Activated CD4-positive, alpha-beta T cell treated with anti-CD3 and anti-CD28 coated beads, Interleukin-2, Interleukin-6, amounts not matched to agents 100 ng/mL and 50 ng/mL, durations not matched to agents 16 hours and 8 hours (primary cell): ENCODE results near the gene SLIT3.
"Not testable (repeated sequence)": the region's sequence is repeated elsewhere in the genome, so short reads cannot be mapped to it uniquely, and the experiment has no call there.

ENCODE experiments used
- DNase-seq: peaks from one replicate; pipeline ENCODE4 v3.0.0-alpha.2; 2020

Gene SLIT3

DNA sequence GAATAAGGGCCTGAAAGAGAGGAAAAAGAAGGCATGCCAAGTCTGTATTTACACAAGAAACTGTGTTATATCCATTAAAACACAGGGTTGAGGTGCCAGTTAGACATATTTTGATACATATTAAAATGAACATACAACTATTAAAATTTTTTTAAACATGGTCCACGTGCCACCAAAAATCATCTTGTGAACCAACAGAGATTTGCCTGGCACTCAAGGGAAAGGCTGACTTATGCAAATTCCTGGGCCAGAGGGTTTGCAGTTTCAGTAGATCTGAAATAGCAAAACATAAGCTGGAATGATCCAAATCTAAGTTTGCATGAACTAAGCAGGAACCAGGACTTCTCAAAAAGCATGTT lies 168.7 kb downstream of the SLIT3 start:
- DNase-seq, result no peak

DNA sequence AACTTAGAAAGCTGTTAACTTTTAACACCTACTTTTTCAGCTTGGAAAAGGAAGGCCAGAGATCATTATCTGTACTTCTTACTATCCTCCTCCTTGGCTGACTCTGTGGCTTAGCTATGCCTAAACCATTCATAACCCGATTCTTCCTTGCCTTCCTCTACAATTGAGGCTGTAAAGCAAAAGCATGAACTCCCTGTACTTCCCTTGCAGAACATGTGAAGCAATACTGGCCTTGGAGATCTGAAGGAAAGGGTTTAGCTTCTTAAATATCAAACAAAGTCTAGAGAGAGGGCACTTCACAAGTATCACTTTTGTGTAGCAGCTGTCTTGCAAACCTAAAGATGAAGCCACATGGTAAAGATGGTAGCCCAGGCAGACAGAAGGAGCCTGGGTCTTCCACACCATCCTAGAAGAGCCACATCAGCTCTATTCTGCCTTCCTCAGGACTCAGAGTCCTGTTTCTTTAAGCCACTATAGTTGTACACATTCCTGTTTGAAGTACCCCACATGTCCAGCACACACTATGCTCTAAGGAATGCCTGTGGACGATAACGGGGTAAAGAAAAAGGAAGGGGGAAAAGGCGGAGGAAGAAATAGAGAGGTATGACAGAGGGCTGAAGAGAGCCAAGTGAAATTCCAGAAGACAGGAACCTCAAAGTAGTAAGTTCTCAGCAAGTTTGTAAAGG lies 169.2 kb downstream of the SLIT3 start:
- no peak for DNase-seq

DNA sequence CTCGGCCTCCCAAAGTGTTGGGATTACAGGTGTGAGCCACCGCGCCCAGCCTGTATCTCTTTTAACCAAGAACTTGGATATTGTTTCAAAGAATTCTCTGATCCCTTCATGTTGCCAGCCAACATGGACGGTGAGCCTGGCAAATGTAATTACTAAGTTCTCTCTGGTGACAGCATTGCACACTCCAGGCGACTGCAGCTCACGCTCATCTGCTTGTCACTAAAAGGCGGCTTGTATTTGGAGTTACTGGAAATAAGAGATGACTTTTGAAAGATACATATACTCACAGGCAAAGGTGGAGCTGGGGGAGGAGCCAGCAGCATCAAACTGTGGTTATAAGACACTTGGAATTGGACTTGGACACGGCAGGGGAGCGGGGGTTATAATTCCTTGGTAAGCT lies 172.3 kb downstream of the SLIT3 start:
- no peak for DNase-seq

DNA sequence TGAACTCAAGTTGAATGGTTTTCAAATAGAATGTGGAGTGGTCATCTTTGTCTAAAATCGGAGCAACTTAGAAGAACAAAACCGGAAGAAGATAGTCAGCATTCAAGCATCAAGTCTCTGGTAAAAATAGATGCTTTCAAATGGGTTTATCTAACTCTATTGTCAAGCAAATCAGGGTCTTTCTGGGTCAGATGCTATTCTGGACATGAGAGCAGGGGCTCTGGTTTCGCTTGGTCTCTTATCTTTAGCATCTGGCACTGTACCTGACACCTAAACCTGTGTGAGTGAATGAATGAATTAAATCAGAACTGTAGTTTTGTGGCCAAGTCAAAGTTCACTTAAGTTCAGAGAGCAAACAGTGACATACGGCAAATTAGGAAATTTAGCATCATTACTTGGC lies 173.5 kb downstream of the SLIT3 start:
- no peak for DNase-seq

DNA sequence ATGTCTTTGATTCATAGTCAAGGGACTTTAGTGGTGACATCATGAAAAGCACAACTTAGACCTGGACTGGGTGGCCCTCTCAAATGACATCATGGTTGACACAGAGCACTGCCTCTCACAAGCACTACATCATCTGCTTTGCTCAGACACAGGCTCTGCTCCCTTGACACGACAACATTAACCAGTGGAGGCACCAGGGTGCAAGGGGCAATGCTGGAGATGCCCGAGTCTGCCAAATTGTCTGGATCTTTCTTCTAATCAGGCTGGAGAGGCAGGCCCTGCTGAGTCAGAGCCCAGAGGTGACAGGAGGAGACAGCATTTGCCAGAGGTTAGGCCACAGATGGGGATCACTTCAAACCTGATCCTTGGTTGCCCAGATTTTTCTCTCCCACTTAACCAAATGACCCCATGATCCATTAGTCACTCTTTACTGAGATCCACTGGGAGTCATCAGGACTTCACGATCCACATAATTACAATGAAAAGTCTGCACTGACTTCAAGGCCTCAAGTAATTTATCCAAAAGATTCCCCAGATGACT lies 174.4 kb downstream of the SLIT3 start:
- no peak for DNase-seq

DNA sequence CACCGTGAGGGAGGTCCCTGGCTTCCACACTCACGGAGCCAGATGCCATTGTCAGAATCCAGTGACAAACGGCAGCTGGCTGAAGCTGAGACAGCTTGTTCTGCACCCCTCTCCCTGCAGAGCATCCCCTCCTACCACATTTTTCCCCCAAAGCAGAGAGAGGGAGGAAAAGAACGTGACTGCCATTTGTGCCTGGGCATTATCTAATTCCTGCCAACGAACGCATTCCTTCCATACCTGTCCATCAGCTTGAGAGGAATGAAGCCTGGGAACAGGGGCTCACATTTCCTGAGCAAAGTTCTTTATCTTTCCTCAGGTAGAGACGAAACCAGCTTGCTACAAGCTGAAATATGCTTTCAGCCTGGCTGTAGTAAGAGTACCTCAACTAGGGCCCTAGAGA lies 175.4 kb downstream of the SLIT3 start:
- DNase-seq, result no peak

DNA sequence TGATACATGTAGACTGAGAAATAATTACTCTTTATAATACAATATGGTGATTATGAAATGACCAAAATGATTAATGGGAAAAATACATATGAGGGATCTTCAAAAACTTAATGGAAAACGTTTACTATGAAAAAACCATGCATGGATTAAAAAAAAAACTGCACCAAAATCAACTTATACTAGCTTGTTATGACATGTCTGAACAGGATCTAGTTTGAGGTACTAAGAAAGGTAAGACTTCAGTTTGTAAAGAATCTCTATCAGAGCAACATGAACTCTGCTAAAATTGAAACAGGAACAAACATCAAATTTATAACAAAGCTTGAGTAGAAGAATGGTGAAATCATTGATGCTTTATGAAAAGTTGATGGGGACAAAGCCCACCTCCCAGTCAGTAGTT lies 178.0 kb downstream of the SLIT3 start:
- DNase-seq, result no peak

DNA sequence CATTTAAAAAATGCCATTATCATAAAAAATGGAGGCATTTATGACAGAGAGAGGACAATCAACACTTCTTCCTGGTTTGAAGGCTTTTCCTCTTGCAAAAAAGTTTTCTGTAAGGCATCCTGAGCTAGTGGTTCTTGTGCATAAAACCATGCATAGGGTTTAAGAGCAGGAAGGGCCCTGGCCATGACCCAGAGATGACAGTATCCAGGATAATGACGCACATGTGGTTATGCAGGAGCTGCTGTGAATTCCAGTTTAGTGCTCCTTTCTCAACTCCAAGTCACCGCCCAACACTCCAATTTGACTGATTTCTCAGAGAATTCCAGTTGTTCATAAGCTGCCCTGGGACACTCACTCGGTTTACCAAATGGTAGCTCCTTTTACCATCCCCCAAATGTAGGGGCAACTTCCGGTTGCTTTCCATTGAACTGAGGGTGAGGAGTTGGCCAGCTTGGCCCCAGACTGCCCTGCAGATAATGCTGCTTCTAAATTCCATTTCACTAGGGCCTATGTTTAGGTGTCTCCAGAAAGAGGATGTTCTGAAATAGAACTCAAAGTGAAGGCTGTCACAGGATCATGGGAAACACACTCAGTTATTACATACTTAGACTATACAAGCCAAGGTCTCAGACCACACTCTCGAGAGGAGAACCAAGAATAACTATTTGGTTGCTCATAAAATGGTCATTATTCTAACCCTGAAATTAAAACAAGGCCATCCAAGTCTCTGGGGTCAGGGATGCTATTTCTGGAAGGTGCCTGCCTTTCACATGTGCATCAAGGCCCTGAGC lies 179.1 kb downstream of the SLIT3 start:
- no peak for DNase-seq

DNA sequence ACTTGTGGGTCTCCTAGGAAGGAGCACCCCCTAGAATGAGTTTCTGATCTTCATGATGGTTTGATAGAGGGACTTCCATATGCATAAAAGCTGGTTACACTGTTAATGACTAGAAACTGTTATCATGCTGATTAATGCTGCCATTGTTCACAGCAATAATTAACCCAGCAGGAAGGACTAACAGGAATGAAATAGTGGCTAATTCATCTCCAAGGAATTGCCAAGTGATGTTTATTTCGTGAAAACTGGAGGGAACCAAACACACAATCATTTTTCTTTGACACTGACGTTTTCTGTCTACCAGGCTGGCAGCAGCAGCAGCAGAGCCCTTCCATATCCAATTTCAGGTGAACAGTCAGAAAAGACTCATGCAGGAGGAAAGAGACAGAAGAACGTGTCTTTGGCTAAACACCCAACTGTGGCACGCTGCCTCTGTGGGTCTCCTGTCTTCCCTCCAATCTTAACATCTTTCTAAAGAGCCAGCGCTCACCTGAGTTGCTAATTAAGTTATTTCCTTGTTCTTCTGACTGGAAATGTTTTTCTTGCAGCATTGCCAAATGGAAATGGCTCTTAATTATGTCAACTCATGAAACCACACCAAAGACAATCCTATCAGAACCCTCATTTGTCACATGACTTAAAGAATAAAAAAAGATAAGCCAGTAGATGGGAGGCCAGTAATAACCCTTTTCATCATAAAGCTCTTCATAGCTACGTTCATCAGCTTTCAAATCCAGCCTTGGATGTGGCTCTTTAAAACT lies 181.5 kb downstream of the SLIT3 start:
- no peak for DNase-seq

DNA sequence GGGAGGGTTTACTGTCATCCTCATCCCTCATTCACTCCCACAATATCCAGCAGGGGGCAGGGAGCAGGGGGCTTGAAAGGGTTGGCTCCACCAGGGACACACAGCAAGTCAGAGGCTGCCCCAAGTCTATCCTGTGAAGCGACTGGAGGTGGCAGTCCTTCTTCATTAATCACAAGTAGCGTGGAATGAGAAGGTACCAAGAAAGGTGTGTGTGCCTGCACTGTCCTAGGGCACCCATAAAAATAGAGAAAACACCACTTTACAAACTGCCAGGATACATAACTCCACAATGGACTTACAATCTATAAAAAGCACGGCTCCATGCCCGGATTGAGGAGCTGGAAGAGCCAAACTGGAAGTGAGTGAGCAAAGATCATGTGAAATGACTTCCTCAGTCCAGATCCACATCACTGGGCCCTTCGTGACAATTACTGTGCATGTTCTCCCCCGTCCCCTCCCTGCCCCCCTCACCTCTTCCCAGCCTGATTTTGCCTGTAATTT lies 183.9 kb downstream of the SLIT3 start:
- DNase-seq, result no peak

DNA sequence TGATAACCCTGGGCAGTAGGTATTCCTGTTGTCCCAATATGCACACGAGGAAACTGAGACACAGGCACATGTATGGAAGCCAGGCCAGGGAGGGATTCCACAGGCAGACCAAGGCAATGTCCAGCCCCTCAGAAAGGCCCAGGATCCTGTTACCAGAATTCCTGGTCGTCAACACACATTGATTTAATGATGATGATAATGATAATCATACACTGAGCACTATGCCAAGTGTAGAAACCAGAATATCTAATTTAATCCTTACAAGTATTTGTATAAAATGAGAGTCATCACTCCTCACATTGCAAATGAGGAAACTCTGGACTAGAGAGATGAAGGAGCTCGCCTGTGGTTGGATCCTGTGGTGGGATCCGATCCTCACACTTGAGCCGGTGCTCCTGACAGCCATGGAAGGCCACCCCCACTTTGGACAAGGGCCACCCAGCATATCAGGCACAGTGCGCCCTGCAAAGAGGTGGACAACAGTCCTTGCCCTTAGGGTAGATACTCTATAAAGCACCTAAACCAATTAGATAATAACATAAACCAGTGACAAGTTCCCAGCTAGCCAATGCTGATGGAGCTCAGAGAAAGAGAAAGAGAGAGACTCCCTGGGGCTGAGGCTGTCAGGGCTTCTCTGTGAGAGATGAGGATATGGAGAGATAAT lies 185.3 kb downstream of the SLIT3 start:
- DNase-seq, result no peak

DNA sequence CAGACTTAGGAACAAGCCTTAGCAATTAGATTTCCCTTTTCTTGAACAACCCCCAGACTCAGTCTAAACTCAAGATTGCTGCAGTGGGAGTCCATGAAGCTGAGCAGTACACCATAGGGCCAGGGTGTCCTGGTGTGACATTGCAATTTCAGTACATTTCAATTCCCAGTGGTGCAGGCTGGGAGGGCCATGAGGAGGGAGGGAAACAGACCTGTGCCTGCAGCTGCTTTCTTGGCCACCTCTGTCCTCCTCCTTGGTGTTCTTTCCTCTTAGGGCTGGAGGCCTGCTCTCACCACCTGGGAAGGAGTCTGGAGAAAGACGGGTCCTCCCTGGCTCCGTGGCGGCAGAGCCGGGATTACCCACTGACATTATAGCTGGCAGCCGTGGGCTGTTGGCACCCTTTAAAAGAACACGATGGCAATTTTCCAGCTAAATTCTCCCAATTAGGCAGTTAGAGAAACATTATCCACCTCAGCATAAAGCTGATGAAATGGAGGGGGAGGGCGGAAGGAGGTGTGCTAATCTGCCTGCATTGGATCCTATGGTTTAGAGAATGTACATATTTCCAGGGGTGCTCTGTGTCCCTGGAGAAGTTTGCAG lies 186.4 kb downstream of the SLIT3 start:
- no peak for DNase-seq

DNA sequence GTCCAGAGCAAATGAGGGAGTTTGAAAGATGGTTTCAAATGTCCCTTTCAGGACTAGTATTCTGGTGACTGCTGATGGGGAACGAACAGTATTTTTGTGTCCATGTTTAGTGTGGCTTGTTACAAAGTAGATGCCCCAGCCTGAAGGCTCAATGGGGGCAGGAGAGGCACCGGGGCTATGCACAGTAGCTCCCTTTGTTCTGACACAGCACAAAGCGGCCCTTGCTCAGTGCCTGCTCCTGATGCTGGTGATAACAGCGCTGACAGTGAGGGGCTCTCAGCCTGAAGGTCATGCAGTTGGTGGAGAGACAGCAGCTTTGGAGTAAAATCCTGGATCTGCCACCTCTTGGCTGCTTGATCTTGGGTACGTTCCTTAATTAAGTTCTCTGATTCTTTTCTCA lies 188.9 kb downstream of the SLIT3 start:
- no peak for DNase-seq

DNA sequence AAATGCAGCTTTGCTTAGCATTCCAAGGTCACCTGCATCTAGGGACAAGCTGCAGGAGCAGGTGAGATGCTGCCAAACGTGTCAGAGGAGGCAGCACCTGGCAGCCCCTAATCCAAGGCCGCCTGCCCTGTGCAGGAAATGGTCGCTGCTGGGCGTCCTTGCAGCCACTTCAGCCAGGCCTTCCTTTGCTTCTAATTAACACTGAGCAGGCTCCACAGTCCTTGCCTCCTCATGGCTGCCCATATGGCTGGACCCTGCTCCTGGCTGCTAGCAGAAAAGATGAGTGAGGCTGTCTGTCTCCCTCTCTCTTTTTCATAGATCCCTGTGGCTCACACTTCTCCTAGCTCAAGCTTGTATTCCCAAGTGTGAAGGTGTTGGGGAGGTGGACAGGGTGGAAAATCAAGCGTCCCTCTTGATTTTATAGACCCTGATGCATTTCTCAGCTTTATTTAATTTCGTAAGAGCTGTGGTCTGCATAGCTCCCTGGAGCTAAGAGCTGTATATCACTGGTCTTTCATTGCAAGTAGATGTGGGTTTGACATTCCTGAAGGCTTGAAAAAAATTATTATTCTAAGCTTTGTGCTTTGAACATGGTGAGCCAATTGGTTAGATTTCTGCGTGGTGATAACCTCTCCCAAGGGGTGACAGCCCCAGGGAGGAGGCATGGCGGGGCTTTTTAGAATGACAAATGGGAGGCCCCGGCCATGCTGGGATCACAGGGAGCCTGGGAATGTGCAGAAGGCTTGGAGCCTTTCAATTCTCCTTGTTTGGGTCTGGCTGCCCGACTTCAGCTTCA lies 193.8 kb downstream of the SLIT3 start:
- no peak for DNase-seq

DNA sequence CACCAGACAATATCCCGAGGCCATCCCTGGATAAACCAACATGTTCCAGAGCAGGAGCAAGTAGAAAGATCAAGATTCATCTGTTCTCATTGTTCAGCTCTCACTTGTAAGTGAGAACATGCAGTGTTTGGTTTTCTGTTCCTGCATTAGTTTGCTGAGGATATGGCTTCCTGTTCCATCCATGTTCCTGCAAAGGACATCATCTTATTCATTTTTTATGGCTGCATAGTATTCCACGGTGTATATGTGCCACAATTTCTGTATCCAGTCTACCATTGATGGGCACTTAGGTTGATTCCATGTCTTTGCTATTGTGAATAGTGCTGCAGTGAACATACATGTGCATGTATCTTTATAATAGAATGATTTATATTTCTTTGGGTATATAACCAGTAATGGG lies 195.4 kb downstream of the SLIT3 start:
- not testable (repeated sequence) for DNase-seq

DNA sequence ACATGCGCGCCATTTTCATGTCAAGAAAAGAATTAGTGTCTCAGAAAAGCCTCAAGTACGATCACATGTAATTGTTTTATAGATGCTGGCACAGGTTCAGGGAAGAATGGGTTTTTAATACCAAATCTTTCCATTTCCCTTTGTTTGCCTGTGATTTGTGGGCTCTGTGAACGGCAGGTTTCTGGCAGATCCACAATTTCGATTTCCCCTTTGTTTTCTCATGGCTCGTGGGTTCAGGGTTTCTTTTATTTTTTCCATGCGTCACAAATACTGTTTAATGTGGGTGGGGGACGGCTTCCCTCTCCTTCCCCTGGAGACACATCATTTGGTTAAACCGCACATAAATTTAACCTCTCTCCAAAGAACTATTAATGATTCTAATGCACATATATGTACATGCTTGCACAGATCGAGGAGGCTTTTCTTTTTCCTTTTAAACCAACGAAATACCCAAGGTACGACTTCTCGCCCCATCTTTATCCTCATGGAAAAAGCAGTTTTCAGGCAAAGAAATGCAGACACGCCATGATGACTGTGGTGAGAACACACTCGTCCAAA lies 195.9 kb downstream of the SLIT3 start:
- no peak for DNase-seq

DNA sequence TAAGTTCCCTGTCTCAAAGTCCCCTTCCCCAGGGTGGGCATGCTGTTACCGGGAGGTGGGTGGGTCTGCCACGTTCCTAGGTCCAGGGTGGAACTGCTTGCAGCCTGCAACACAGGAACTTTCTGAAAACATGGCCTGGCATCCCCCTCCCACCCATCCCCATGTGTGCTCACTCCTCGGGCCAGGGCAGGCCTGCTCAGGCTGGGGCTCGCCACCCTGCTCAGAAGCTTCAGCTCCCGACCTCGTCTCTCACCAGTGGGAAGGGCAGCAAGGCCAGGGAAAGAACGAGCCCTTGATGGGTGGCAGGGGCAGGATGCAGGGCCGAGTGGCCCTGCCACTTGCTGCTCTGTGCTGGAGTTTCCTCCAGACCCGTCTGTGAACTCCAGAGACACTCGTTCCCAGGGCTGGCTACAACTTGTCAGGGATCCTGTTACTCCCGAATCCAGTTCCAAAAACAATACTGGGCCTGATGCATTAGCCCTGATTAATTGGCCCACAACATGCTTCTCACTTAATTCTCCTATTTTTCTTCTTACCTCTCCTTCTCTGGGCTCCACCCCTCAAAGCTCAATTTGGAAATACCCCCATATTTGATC lies 197.3 kb downstream of the SLIT3 start:
- DNase-seq, result no peak

DNA sequence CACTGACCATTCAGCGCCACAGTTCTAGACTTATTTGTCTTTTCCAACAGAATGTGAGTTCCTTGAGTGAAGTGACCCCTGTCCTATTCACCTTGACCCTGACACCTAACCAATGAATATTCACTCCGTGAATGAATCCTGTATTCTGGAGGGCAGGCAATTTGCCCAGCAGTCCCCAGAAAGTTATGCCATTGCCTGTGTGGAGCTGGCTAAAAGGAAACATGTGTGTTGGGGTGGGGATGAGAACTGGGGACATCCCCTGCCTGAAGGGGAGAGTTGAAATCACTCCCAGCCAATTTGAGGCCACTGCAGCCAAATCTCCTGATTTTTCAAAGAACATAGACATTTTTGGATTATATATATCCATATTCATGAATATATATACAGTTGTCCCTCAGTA lies 199.0 kb downstream of the SLIT3 start:
- no peak for DNase-seq

DNA sequence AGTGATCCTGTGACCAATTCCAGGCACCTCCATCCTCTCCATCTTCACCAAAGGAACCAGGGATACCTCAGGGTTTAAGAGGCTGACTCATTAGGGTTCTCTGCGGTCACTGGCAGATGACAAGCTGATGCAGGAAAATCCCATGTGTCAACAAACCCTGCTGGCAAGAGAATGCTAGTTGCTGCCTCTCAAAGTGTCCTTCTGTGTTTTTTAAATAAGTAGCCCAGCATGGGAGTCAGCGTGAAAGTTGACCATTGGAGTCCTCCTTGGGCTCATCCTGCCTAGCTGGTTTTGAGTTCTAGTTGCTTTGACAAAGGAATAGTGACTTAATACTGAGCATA lies 200.2 kb downstream of the SLIT3 start:
- DNase-seq, result no peak

DNA sequence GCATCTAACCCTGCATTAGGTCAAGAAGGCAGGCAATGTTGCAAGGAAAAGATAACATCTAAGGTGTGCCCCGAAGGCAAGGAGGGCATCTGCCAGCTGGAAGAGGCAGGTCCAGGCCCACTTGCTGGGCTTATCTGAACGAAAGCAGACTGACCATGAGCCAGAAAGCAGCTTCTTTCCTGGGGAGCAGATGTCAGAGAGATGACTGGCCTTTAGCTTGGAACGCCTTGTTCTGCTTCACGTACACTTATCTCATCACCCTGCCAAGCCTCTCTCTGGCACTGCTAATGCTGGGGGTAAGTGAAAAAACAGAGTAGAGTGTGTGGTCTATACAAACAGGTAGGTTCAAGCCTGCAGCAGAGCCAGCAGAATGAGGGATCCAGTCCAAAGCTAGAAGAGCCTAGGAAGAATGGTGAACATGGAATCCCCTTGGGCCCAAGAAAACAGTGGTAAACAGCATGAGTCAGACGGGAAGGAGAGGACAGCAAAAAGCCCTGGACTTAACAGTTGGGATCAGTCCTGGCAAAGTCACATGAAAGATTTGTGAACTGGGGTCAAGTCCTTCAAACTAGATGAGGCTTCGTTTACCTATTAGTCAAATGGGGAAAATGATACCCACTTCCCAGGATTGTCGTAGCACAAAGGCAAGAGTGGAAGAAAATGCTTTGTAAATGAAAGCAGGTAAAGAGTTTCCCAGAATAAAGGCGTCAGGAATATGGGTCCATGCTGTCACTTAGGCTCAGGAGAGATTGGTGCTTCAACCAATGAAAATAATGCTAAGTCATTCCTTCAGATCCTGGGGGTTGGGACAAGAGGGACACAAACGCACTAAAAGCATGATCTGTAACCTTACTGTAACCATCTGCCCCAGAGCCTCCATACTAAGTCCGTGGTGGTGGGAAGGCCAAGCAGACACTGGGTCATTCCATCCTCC lies 200.9 kb downstream of the SLIT3 start:
- no peak for DNase-seq
